HG02885 (cell line): ENCODE measurements around the gene ASB15.
A peak's percentile ranks its signal among the peaks of the same experiment; 100 is the strongest.
"Not testable (repeated sequence)": the region's sequence is repeated elsewhere in the genome, so short reads cannot be mapped to it uniquely, and the experiment has no call there.

Experiments
- ATAC-seq: cut with Tn5 transposase; IDR thresholded peaks from one replicate; pipeline ENCODE4 v1.9.1; 2021; ENCODE audit warnings: mild to moderate bottlenecking; ENCODE audit not compliant: unreplicated experiment, poor library complexity

ASB15 gene

DNA sequence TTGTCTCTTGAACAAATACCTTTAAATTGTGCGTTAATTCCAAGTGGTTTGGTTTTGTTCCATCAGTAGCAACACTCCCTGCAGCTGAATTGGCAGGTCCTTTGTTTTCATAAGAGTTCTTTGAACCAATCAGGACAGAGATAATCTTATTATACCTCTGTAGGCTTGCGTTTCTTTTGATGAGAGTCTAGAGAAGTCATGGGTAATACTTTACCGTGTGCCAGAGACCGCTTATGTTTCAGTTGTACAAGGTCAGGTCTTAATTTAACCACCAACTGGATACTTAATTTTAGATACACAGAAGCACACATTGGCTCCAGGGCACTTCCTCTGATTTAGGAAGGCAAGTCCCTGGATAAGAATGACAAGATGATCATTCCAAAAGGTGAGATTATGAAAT, at the start of gene ASB15:
TSS of gene ASB15 (plus strand) at position 292 of the 400 bp plus-strand sequence. CDS start 12,682 bp downstream, outside the sequence.
- no peak for ATAC-seq

DNA sequence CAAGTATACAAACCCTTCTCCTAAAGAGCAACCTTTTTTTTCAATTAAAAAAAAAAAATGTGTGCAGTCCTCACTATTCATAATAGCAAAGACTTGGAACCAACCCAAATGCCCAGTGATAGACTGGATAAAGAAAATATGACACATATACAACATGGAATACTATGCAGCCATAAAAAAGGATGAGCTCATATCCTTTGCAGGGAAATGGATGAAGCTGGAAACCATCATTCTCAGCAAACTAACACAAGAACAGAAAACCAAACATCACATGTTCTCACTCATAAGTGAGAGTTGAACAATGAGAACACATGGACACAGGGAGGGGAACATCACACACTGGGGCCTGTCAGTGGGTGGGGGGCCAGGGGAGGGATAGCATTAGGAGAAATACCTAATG, 49.5 kb upstream of the ASB15 start:
- not testable (repeated sequence) for ATAC-seq

DNA sequence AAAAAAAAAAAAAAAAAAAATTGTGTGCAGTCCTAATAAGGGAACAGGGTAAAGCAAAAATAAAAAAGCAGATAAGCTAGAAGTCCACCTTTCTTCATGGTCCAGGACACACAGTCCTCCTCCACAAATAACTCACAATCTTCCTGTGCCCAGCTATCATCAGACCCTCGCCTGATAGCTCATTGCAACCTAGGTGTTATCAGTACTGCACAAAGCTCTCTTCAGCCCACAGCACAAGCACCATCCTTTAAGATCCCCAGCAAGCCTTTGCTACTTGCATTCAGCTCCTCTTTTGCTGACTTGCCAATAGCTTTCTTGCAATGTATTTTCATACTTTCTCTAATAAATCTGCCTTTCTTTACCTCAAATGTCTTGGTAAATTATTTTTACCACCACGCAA, 49.0 kb upstream of the ASB15 start:
- no peak for ATAC-seq

DNA sequence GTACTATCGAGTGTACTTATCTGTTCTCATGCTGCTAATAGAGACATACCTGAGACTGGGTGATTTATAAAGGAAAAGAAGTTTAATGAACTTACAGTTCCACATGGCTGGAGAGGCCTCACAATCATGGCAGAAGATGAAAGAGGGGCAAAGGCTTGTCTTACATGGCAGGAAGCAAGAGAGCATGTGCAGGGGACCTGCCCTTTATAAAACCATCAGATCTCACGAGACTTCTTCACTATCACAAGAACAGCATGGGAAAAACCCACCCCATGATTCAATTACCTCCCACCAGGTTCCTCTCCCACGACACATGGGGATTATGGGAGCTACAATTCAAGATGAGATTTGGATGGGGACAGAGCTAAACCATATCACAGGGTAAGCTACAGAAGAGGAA, 48.5 kb upstream of the ASB15 start:
- no peak for ATAC-seq

DNA sequence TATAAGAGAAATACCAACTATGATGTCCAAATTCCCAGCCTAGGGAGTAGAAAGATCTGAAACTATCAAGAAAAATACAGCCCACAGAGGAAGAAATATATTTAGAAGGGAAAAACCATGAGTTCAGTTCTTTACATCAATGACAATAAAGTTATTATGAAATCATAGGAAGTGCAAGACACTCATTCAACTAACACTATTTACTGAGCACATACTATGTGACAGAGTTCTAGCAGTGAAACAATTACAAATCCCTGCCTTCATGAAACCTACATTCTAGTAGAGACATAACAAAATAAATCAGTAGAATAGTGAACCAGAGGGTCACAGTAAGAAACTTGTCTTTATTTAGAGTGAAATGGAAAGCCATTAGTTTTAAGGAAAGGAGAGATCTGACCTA, 46.1 kb upstream of the ASB15 start:
- no peak for ATAC-seq

DNA sequence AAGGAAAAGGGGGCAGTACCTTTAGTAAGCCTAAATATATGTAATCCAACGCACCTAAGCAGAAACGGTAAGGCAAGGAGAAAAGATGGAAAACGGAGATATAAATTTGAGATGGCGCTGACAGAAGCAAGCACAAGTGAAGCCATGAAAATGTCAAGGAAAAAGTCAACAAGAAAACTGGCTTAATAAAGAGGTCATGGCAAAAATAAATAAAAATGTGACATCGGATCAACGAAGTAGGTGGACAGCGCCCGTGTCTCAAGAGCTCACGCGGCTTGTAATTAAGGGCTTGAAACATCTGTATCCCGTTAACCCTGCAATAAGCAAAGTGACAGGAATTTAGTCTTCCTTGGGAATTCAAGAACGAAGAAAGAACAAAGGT, 44.6 kb upstream of the ASB15 start:
- ATAC-seq, result no peak

DNA sequence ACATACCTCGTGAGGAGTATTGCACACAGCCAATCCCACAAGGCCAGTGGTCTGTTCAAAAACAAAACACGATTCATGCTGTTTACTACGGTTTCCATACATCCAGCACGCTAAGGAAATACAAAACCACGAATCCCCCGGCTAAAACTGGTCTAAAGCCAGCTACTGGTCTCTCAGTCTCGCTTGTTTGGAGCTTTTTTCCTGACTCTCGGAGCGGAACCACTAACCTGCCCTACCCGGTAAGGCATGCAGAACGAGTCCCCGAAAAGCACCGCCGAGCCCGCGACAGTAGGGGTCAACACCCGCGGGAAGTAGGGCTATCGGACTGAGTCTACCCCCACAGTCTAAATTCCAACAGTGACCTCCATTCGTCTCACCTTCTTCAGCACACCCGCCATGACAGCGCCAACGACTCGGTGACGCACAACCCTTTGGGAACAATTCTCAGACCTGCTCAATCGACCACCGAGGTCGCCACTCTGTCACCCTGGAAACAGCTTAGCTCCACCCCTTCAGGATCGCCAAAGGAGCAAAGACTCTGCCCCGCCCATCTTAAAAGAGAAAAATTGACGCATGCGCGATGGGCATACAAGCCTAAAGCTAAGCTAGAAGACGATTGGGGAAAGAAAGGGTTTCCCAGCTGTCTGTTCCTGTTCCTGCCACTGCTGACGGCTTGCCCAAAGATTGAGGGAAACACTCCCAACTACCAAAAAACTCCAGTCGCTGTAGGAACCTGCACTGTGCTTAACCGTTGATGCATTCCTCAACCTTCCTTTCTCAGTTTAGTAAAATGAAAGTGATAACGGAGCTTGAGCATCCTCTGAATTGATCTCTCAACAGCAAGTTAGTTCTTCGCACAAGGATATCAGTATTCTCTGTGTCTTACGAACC, 44.0 kb upstream of the ASB15 start, which contains the start of gene NDUFA5:
TSS of gene NDUFA5 (minus strand) at position 421 of the 891 bp plus-strand sequence. CDS start at position 398, 23 bp downstream.
- ATAC-seq, result peak; percentile 97

DNA sequence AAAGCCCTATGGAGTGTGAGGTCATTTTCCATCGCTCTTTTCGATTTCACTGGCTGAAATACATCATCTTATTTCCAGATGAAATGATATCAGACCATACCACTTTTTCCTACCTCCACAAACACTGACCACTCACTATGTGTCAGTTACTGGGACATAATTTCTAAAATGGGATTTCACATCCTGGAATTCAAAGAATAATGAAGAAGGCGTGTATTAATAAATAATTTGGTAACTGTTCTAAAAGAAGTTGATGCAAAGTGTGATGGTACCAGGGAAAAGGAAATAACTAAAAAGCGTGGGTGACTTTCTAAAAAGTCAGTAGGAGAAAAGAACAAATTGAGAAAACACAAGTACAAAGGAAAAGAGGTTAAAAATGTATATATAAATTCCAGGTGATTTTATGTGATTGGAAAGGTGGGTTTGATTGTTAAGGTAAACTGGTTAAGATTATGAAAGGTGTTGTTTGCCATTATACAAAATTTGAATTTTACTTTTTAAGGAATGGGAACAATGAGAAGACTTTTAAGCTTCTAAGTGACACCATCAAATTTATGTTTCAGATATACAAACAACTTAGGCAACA, 43.2 kb upstream of the ASB15 start:
- no peak for ATAC-seq

DNA sequence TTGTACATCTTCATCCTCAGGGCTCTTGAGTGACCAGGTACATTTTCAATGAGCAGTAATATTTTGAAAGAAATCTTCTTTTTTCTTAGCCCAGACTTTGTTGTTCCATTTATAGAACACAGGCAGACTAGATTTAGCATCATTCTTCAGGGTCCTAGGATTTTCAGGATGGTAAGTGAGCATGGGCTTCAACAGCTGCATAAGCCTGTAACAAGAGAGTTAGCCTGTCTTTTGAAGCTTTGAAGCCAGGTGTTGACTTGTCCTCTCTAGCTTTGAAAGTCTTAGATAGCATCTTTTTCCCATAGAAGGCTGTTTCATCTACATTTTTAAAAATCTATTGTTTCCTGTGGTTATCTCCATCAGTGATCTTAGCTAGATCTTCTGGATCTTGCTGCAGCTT, 39.5 kb upstream of the ASB15 start:
- no peak for ATAC-seq

DNA sequence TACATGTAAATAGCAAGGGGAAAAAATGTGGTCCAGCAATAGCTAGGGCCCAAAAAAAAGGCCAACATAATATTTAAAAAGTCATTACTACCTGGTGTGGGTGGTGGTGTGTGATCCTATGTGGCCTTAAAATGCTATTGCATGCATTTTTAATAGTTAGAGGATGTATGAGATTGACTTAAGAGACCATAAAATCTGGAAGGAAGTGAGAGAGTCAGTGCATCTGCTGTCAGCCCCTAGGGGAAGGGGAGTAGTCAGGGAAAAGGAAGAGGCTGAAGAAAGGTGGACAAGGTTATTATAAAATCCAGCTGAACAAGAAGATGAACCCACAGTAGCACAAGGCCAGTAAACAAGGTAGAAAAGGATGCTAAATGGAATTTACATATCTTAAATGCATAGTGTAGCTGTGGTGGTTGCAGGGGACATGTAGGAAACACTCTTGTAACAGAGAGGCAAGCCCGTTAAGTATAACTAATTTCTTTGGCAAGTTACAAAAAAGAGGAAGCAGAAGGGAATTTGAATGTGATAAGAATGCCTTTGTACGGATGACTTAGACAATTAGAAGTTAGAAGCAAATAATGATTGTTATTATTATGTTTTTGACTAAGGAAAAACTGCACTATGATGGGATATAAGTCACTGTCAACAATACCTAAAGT, 32.1 kb upstream of the ASB15 start:
- ATAC-seq, result no peak

DNA sequence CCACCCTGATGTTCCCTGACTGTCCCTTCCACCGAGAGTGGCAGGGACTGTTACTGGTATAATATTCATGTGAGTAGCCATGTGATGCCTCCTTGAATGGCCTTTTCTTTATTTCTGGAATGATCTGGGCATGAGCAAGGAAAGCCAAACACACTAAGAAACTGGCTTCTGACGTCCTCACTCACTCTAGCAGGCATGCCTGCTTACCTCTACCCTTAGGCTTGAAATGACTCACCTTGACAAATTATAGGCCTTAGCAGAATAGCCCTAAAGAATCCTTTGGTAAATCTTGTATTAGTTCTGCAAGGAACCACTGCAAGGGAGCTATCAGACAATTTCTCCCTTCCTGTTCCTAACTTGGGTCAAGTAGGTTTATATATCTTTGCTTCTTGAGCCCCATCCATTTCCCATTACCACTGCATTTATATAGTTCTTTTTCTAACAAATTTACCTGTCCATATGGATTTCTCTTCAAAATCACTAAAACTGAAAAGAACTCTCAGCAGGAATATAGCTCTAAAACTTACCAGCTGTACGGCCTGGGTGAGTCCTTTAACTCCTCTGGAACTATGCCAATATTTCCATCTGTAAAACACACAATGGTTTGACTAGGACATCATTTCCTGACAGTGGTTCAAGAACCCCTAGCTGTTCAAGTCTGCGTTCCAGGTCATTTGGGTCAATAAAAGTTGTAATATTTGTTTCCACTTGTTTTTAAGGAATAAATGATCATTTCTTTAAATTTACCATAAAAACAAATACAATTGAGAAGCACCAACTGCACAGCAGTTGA, 31.0 kb upstream of the ASB15 start:
- no peak for ATAC-seq

DNA sequence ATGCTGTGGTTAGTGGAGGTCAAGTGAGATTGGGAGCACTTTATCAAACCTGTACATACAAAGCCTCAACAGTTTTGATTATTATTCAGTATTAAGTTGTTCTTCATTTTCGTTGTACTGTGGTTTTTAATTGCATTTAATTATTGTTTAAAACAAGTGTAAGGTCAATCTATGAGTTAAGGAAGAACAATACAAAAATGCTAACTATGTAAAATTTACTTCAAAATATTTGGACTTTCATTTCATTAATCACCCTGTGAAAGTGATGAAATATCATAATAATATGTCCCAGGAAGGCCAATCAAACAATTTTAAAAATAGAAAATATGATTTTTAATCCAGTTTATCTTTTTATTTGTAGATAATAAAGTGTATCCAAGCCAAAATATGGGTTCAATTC, 30.4 kb upstream of the ASB15 start:
- no peak for ATAC-seq

DNA sequence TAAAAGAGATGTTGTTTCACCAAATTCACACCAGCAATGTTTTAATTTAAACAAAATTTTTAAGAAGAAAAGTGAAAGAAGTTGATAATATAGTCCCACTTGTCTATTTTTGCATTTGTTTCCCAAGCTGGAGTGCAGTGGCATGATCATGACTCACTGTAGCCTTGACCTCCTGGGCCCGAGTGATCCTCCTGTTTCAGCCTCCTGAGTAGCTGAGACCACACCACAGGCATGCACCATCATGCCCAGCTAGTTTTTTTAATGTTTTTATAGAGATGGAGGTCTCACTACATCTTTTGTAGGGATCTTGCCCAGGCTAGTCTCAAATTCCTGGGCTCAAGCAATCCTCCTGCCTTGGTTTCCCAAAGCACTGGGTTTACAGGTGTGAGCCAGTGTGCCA, 29.9 kb upstream of the ASB15 start:
- no peak for ATAC-seq

DNA sequence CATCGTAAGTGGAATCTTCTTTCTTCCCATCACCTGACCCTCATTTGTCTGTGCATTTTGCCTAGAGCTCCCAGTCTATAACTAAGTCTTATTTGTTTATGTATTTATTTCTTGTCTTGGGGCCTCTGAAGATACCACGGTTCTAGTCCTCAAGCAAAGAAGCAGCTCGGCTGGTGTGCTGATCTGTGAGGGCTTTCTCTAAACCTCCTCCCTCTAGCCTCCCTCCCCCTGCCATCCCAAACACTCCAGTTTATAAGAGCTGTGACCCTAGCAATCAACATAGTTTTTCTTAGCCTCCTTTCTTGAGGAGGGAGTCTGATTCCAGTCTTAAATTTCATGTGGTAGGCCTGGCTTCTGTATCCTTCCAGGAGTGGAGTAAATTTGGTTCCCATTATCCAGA, 28.3 kb upstream of the ASB15 start:
- no peak for ATAC-seq

DNA sequence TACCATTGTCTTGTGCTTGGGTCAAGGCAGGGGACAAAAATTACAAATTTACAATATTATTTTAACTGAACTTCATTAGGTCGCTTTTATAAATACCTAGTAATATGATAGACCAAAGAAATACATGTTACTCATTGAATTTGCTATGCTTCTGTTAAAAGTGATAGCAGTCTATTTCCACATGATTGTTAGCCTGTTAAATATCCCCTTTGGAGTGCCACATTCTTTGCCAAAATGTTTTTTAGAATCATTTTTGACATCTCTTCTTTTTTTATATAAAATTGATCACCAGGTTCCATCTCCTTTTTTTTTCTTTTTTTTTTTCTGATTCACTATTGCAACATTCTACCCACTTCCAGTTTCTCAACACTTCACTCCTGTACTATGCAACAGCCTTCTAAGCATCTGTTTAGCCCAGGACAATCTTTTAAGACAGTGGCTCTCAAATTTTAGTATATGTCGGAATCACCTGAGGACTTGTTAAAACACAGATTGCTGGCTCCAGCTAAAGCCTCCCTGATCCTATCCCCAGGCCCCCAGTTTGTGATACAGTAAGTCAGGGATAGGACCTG, 27.6 kb upstream of the ASB15 start:
- ATAC-seq, result no peak

DNA sequence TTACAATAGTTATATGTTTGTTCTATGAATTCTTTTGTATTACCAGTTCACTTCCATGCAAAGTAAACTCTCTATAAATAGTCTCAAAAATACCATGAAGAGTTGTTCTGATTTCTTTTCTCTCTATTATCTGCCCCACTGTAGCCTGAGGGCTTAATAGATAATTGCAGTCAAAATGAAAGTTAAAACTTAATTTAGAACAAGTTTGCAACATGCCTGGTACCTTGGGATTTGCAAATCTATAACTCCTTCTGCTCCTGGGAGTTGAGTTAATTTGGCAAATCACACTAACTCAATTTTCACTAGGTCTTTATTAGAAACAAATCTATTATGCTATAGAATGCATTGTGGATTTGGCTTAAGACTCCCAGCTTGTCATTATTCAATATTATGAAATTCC, 22.2 kb upstream of the ASB15 start:
- ATAC-seq, result no peak

DNA sequence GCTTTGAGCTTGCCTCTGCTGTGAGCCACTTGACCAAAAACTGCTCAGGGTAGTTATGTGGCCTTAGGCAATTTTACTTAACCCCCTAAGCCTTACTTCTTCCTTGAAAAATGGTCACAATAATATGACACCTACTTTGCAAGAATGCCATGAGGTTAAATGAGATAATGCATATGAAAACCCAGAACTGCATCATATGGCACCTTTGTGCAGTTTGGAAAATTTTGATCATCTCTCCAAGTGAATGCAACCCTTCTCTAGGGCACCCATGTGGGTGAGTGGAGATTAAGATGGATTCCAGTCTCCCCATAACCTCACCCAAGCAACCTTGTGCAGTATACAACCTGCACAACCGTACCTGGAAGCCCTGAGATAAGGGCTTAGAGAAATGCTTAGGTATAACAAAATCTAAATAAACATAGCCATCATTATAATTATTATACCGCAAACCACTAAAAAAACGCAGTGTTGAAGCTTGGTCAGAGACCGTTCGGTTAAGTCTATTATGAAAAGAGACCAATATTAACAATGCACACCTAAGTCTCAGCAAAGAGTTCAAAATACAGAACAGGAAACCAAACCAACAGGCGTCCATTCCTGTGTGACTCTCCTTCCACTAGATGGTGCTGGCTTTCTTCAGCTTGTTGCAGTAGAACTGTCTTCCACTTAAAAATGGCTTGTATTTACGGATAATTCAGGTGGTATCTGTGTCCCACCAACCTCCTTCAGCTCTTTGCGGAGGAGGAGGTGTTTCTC, 21.0 kb upstream of the ASB15 start:
- ATAC-seq, result peak; percentile 84

DNA sequence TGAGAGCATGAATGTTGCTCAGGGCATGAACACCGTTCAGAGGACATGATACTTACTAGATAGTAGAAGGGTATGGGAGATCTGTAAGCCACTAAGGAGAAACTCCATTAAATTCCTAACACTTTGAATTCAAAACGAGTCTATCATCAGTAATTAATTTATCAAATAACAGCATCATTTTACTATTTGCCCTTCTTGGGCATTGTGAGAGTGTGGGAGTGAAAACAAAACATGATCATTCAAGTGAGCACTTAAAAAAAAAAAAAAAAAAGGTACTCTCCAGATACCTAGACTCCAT, 20.5 kb upstream of the ASB15 start:
- no peak for ATAC-seq

DNA sequence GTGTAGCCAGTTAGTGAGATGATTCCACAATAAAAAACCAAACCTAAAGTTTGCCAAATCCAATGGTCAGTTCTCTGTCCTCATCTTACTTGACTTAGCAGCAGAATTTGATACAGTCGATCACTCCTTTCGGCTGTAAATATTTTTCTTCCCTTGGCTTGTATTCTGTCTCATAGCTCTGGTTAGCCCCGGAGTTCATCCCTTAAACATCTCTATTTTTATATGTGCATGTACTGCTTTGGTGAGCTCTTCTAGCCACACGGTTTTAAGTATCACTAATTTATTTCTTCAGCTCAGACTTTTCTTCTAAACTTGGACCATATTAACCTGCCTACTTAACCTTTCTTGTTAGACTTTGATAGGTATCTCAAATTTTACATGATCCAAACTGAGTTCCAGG, 17.8 kb upstream of the ASB15 start:
- no peak for ATAC-seq

DNA sequence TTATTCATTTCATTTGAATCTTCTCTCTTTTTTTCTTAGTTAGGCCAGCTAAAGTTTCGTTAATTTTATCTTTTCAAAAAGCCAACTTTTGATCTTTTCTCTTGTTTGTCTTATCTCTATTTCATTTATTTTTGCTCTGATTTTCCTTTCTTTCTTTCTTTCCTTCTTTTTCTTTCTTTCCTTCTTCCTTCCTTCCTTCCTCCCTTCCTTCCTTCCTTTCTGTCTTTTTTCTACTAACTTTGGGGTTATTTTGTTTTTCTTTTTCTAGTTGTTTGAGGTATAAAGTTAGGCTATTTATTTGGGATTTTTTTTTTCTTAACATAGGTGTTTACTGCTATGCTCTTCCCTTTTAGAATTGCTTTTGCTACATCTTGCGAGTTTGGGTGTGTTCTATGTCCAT, 13.2 kb upstream of the ASB15 start:
- no peak for ATAC-seq
